ENCODE measurements around the gene YTHDF1.
"Not testable (repeated sequence)": the region's sequence is repeated elsewhere in the genome, so short reads cannot be mapped to it uniquely, and the experiment has no call there.

The YTHDF1 gene

GRCh38 chr20:63216041-63216848 lies at the start of gene YTHDF1:
YTHDF1 (minus strand) TSS chr20:63216131; CDS start chr20:63215892, 239 bp downstream.
- DNase-seq = peak; percentile 96

GRCh38 chr20:63264519-63264918 lies 48.6 kb upstream of the YTHDF1 start:
- no peak for DNase-seq

- no peak for DNase-seq
Measured at GRCh38 chr20:63264000-63264399, 48.1 kb upstream of the YTHDF1 start.

- no peak for DNase-seq
Measured at GRCh38 chr20:63262836-63263235, 46.9 kb upstream of the YTHDF1 start.

- no peak for DNase-seq
Measured at GRCh38 chr20:63261795-63262528, 46.0 kb upstream of the YTHDF1 start.

GRCh38 chr20:63261060-63261794 lies 45.3 kb upstream of the YTHDF1 start:
- DNase-seq = no peak

GRCh38 chr20:63260521-63260920 lies 44.6 kb upstream of the YTHDF1 start:
- DNase-seq = no peak

GRCh38 chr20:63259734-63260460 lies 44.0 kb upstream of the YTHDF1 start:
- DNase-seq = no peak

GRCh38 chr20:63258781-63259180 lies 42.9 kb upstream of the YTHDF1 start:
- no peak for DNase-seq

GRCh38 chr20:63257629-63258028 lies 41.7 kb upstream of the YTHDF1 start:
- no peak for DNase-seq

- no peak for DNase-seq
Measured at GRCh38 chr20:63256954-63257353, 41.0 kb upstream of the YTHDF1 start.

GRCh38 chr20:63255931-63256704 lies 40.2 kb upstream of the YTHDF1 start:
- no peak for DNase-seq

- DNase-seq = no peak
Measured at GRCh38 chr20:63254606-63255384, 38.9 kb upstream of the YTHDF1 start.

- no peak for DNase-seq
Measured at GRCh38 chr20:63254232-63254605, 38.3 kb upstream of the YTHDF1 start, which contains the start of gene NKAIN4. NKAIN4 (minus strand) TSS chr20:63254463; CDS start chr20:63254450, 13 bp downstream.

GRCh38 chr20:63253438-63254231 lies 37.7 kb upstream of the YTHDF1 start:
- no peak for DNase-seq

GRCh38 chr20:63253065-63253437 lies 37.1 kb upstream of the YTHDF1 start:
- no peak for DNase-seq

- no peak for DNase-seq
Measured at GRCh38 chr20:63252284-63252711, 36.4 kb upstream of the YTHDF1 start.

GRCh38 chr20:63251350-63251749 lies 35.4 kb upstream of the YTHDF1 start:
- not testable (repeated sequence) for DNase-seq

GRCh38 chr20:63249891-63250290 lies 34.0 kb upstream of the YTHDF1 start:
- DNase-seq = no peak

Measured in activated naive CD4-positive, alpha-beta T cell treated with Interleukin-2 at 50 U/mL for 16 hours (primary cell).